IPS DF 6.9 (cell line): ENCODE measurements around the gene LAMTOR5.
A peak's percentile ranks its signal among the peaks of the same experiment; 100 is the strongest.

Source experiments
- DNase-seq: peaks from one replicate; pipeline ENCODE4 v3.0.0-alpha.2; 2013; ENCODE audit warnings: low read depth, low spot score
- H3K27ac ChIP-seq: one replicate; pipeline ENCODE4 v1.5.1; 2013; ENCODE audit warnings: low read length, control low read depth
- H3K27me3 ChIP-seq: 2 replicates; pipeline ENCODE4 v1.6.1; 2013; ENCODE audit warnings: mild to moderate bottlenecking, low read length; ENCODE audit not compliant: control insufficient read depth, insufficient read depth
- H3K36me3 ChIP-seq: 2 replicates; pipeline ENCODE4 v1.6.1; 2013; ENCODE audit warnings: low read length; ENCODE audit not compliant: control insufficient read depth, insufficient read depth
- H3K4me1 ChIP-seq: 2 replicates; pipeline ENCODE4 v1.6.1; 2013; ENCODE audit warnings: low read length; ENCODE audit not compliant: control insufficient read depth, insufficient read depth
- H3K4me3 ChIP-seq: 2 replicates; pipeline ENCODE4 v1.5.1; 2013; ENCODE audit warnings: mild to moderate bottlenecking, low read length
- H3K9me3 ChIP-seq: 2 replicates; pipeline ENCODE4 v1.6.1; 2013; ENCODE audit warnings: low read length, inconsistent platforms; ENCODE audit not compliant: control insufficient read depth, insufficient read depth
- WGBS: extraction: QIAGEN DNeasy Blood & Tissue Kit; methylation state at CpG from one replicate; pipeline ENCODE4 v1.1.7; 2013; ENCODE audit warnings: mixed read lengths, missing lambda C conversion rate; ENCODE audit not compliant: insufficient read length, insufficient coverage; 5-methylcytosine and 5-hydroxymethylcytosine counted together

The LAMTOR5 gene

GRCh38 chr1:110407260-110408210 lies at the start of gene LAMTOR5:
Gene LAMTOR5, minus strand, starts transcription at chr1:110407694. Its CDS starts 74 bp downstream, at chr1:110407620.
- whole genome bisulfite sequencing: no CpG with 5 or more reads among the region's 76 CpGs
- H3K4me1 ChIP-seq: no peaks in the 10 kb centered on the region
- peak; percentile 79 for DNase-seq
- no peaks in the 10 kb centered on the region for H3K9me3 ChIP-seq
- peak within 1 kb of the TSS; percentile 62; the same call in 1 of the 2 replicates for H3K4me3 ChIP-seq
- no peak within 1 kb of the TSS for H3K27ac ChIP-seq
- peaks cover 6% of the 10 kb centered on the region; the same call in 1 of the 2 replicates for H3K36me3 ChIP-seq
- no peaks in the 10 kb centered on the region for H3K27me3 ChIP-seq

GRCh38 chr1:110457206-110457605 lies 49.7 kb upstream of the LAMTOR5 start:
- Histone ChIP-seq H3K4me3 (no peak overlapping the region), H3K27me3 (no peaks in the 10 kb centered on the region), H3K36me3 (no peaks in the 10 kb centered on the region), H3K27ac (no peak overlapping the region), H3K9me3 (no peaks in the 10 kb centered on the region), H3K4me1 (no peaks in the 10 kb centered on the region)
- WGBS: no CpG with 5 or more reads among the region's 5 CpGs
- no peak for DNase-seq

- Histone ChIP-seq H3K4me1 (peaks cover 1% of the 10 kb centered on the region; the same call in 1 of the 2 replicates), H3K9me3 (no peaks in the 10 kb centered on the region), H3K36me3 (no peaks in the 10 kb centered on the region), H3K27ac (no peak overlapping the region), H3K27me3 (no peaks in the 10 kb centered on the region), H3K4me3 (no peak overlapping the region)
- no CpG with 5 or more reads among the region's 8 CpGs for WGBS
- DNase-seq: no peak
Observed at GRCh38 chr1:110455151-110455550, 47.7 kb upstream of the LAMTOR5 start.

DNA sequence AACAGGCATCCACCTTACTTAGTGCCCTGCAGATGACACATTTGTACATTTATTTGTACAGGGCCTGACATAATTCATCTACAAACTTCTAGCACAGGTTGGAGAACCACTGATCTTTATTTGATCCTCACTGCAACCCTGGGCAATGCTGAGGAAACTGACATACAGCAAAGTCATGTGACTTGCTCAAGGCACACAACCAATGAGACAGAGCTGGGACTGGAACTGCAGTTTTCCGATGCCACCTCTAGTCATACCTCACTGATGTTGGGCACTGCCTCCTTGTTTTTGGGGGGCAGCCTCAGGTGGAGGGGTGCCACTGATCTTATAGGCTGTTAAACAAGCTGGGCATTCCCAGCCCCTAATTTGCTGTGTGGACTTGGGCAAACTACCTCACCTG lies 46.8 kb upstream of the LAMTOR5 start:
- Histone ChIP-seq H3K27ac (no peak overlapping the region), H3K36me3 (no peaks in the 10 kb centered on the region), H3K27me3 (no peaks in the 10 kb centered on the region), H3K9me3 (no peaks in the 10 kb centered on the region), H3K4me3 (no peak overlapping the region), H3K4me1 (peaks cover 3% of the 10 kb centered on the region; the same call in 1 of the 2 replicates)
- no peak for DNase-seq
- WGBS: no CpG with 5 or more reads among the region's 1 CpG

GRCh38 chr1:110453829-110454228 lies 46.3 kb upstream of the LAMTOR5 start:
- Histone ChIP-seq H3K36me3 (no peaks in the 10 kb centered on the region), H3K4me1 (peaks cover 3% of the 10 kb centered on the region; the same call in 1 of the 2 replicates), H3K4me3 (no peak overlapping the region), H3K27me3 (no peaks in the 10 kb centered on the region), H3K9me3 (no peaks in the 10 kb centered on the region), H3K27ac (no peak overlapping the region)
- no peak for DNase-seq
- no CpG with 5 or more reads among the region's 9 CpGs for WGBS

DNA sequence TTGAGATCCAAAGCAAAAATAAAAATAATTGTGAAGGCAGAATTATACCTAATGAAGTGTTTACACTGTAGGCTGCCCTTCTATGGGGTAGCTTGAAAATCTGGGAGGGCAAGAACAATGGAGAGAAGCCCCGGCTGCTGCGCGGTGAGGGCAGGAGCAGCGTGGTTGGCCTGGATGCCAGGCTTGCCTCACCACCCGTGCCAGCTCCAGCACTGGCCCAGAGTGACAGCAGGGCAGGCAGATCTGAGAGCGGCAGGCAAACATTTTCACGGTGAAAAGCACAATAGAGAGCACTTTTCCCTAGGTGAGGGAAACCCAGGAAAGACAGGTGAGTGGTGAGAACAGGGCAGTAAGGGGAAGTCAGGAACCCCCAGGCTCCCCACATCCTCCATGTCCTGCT lies 44.8 kb upstream of the LAMTOR5 start:
- Histone ChIP-seq H3K4me3 (no peak overlapping the region), H3K36me3 (no peaks in the 10 kb centered on the region), H3K9me3 (no peaks in the 10 kb centered on the region), H3K27me3 (no peaks in the 10 kb centered on the region), H3K4me1 (peaks cover 3% of the 10 kb centered on the region; the same call in 1 of the 2 replicates), H3K27ac (no peak overlapping the region)
- no CpG with 5 or more reads among the region's 7 CpGs for WGBS
- no peak for DNase-seq

DNA sequence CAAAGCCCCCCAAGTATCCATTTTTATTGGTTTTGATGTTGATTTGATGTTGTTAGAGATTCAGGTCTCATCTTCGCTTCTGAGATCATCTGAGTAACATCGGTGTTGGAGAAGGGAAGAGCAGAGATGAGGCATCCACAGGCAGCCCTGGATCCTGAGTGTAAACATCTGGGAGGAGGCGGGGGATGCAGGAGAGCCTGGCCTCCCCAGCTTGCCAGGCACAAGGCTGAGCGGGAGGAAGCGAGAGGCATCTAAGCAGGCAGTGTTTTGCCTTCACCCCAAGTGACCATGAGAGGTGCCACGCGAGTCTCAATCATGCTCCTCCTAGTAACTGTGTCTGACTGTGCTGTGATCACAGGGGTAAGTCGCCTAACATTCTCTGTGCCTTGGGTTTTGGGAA lies 43.4 kb upstream of the LAMTOR5 start, which contains the start of gene PROK1:
TSS of gene PROK1 (plus strand) at position 221 of the 400 bp plus-strand sequence. CDS start at position 289, 68 bp downstream.
- no peak for DNase-seq
- no peak within 1 kb of the TSS for H3K4me3 ChIP-seq
- no peaks in the 10 kb centered on the region for H3K27me3 ChIP-seq
- H3K27ac ChIP-seq: no peak within 1 kb of the TSS
- no peaks in the 10 kb centered on the region for H3K36me3 ChIP-seq
- H3K4me1 ChIP-seq: peaks cover 3% of the 10 kb centered on the region; the same call in 1 of the 2 replicates
- no peaks in the 10 kb centered on the region for H3K9me3 ChIP-seq
- no CpG with 5 or more reads among the region's 8 CpGs for WGBS

DNA sequence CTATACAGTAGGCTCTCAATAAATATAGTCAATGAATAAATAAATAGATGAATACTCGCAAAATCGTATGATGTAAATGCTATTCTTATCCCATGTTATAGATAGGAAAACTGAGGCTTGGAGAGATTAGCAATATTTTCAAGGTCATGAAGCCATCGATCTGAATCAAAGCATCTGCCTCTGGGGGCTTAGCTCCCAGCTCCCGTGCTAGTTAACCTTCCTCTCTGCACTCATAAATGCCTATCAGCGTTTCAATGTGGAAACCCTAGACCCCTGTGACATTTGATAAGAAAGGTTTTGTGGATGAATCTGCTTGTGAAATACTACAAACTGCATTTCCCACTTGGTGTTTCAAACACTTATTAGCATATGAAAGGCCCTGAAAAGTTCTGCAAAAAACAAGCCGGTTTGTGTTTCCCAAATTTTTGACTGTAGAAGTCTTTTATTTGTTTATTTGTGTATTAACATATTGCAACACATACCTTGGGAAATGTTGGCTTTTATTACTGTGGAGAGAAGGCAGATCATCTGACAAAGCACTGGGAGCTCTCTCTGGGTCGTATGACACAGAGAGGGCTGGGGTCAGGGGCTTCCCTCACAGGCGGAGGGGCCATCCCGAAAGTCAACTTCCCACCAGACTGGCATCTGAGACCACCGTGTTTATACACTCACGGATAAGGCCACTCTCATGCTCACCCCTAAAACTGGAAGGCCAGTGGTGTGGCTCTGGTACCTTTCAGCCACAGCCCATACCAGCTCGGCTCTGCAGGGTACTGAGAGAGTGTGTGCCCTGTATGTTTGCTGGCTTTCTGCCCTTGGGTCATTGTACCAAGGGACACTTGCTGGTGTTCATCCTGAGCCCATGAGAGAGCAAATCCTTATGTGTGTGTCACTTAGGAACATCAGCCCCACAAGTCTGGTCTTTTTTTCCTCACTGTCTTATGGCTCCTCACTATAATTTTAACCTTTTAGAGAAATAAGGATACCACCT lies 42.5 kb upstream of the LAMTOR5 start:
- no peak for DNase-seq
- Histone ChIP-seq H3K4me1 (peaks cover 3% of the 10 kb centered on the region; the same call in 1 of the 2 replicates), H3K36me3 (no peaks in the 10 kb centered on the region), H3K27ac (no peak overlapping the region), H3K9me3 (no peaks in the 10 kb centered on the region), H3K4me3 (no peak overlapping the region), H3K27me3 (no peaks in the 10 kb centered on the region)
- no CpG with 5 or more reads among the region's 12 CpGs for WGBS

DNA sequence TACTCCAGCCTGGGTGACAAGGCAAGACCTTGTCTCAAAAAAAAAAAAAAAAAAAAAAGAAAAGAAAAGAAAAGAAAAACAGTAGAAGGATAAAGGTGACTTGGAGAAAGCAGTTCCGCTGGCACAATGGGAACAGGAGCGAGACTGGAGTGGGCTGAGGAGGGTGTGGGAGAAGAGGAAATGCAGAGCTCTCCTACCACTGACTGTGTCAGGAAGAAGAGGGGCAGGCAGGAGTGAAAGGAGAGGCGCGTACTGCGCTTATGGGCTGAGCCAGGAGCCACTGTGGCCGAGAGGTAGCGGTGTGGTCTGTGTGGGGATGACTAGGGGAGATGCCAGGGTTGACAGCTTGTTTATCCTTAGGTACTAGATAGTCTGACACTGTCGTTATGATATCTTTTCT lies 37.1 kb upstream of the LAMTOR5 start:
- Histone ChIP-seq H3K27ac (no peak overlapping the region), H3K9me3 (no peaks in the 10 kb centered on the region), H3K4me3 (no peak overlapping the region), H3K36me3 (no peaks in the 10 kb centered on the region), H3K27me3 (no peaks in the 10 kb centered on the region), H3K4me1 (no peaks in the 10 kb centered on the region)
- no peak for DNase-seq
- WGBS: no CpG with 5 or more reads among the region's 8 CpGs

GRCh38 chr1:110443451-110443850 lies 36.0 kb upstream of the LAMTOR5 start:
- Histone ChIP-seq H3K36me3 (no peaks in the 10 kb centered on the region), H3K27me3 (no peaks in the 10 kb centered on the region), H3K4me3 (no peak overlapping the region), H3K4me1 (no peaks in the 10 kb centered on the region), H3K9me3 (no peaks in the 10 kb centered on the region), H3K27ac (no peak overlapping the region)
- no CpG with 5 or more reads among the region's 8 CpGs for WGBS
- DNase-seq: no peak
